B cell (primary cell): Measurements from ENCODE around the gene PYCARD. TPM values are rescaled to one million over a fixed set of nuclear protein-coding genes. Genes with fewer than 3 reads are reported as not detected.
A peak's percentile ranks its signal among the peaks of the same experiment; 100 is the strongest.

Source experiments
- ATAC-seq: fragments of 200-7000 bp; cut with Tn5 transposase; one replicate; pipeline ENCODE4 v1.10.0; 2021; ENCODE audit warnings: low read depth, mild to moderate bottlenecking, moderate number of reproducible peaks, moderate library complexity
- CTCF ChIA-PET: fragments of 350-600 bp; sonication (Branson Sonifier 250); formaldehyde crosslinking; loops from one replicate; lab custom pipeline; 2021; ENCODE audit warnings: antibody characterized with exemption, inconsistent platforms; lab: Charles Lee
- POLR2A ChIA-PET: fragments of 350-600 bp; sonication (Branson Sonifier 250); formaldehyde crosslinking; loops from one replicate; lab custom pipeline; 2021; ENCODE audit warnings: antibody characterized with exemption; lab: Charles Lee
- DNase-seq: peaks from one replicate; pipeline ENCODE4 v3.0.0; 2013
- H2AFZ ChIP-seq: 2 replicates; pipeline ENCODE4 v1.6.1; 2012; ENCODE audit warnings: mild to moderate bottlenecking, low read depth, low read length; ENCODE audit not compliant: insufficient read depth, poor library complexity, severe bottlenecking
- H3K27ac ChIP-seq, 2 donors: 1 replicate in 1 of 2; 2 replicates in 1 of 2; pipeline ENCODE4 v1.5.1; 2012 to 2013; ENCODE audit warnings: low read length in 2 of 2, mild to moderate bottlenecking in 2 of 2, moderate library complexity in 1 of 2
- H3K27me3 ChIP-seq, 4 experiments: fragments of 200-600 bp in 1 of 4; sonication (generic) in 1 of 4; replicated peaks in 1 of 4; 1 replicate in 2 of 4; 2 replicates in 2 of 4; pipeline versions ENCODE4 v1.6.1 to v1.7.0; 2013 to 2016; ENCODE audit warnings: low read length in 3 of 4, mild to moderate bottlenecking in 2 of 4, mixed read lengths in 1 of 4, moderate library complexity in 1 of 4; ENCODE audit not compliant: insufficient read depth in 4 of 4, control insufficient read depth in 3 of 4; ENCODE audit errors: control extremely low read depth in 1 of 4
- H3K36me3 ChIP-seq, 2 experiments: replicated peaks in 1 of 2; 1 replicate in 1 of 2; 2 replicates in 1 of 2; pipeline versions ENCODE4 v1.6.1 to v1.7.1; 2013; ENCODE audit warnings: low read length in 1 of 2; ENCODE audit not compliant: insufficient read depth in 2 of 2, control insufficient read depth in 1 of 2; ENCODE audit errors: control extremely low read depth in 1 of 2, extremely low read depth in 1 of 2
- H3K4me1 ChIP-seq, 2 donors: fragments of 200-600 bp in 1 of 2; sonication (generic) in 1 of 2; 1 replicate in 1 of 2; 2 replicates in 1 of 2; pipeline versions ENCODE4 v1.5.1 to v1.6.1; 2013 to 2017; ENCODE audit warnings: low read length in 2 of 2; ENCODE audit not compliant: control insufficient read depth in 2 of 2, insufficient read depth in 2 of 2
- H3K4me2 ChIP-seq: replicated peaks from 2 replicates; pipeline ENCODE3; 2012; ENCODE audit warnings: mild to moderate bottlenecking, low read depth, low read length; ENCODE audit not compliant: poor library complexity, severe bottlenecking
- H3K4me3 ChIP-seq, 5 experiments: fragments of 200-600 bp in 1 of 5; sonication (generic) in 1 of 5; 1 replicate in 3 of 5; 2 replicates in 2 of 5; pipeline versions ENCODE4 v1.5.1 to v1.7.0; 2011 to 2016; ENCODE audit warnings: low read length in 4 of 5, mild to moderate bottlenecking in 4 of 5, low read depth in 2 of 5, control low read depth in 1 of 5, moderate library complexity in 1 of 5; ENCODE audit not compliant: insufficient read depth in 1 of 5; ENCODE audit errors: control extremely low read depth in 1 of 5, extremely low read depth in 1 of 5
- H3K79me2 ChIP-seq: fragments of 200-600 bp; sonication (generic); one replicate; pipeline ENCODE4 v1.6.0; 2016; ENCODE audit warnings: low read length; ENCODE audit not compliant: control insufficient read depth, insufficient read depth
- H3K9ac ChIP-seq: fragments of 200-600 bp; sonication (generic); 2 replicates; pipeline ENCODE4 v1.6.1; 2017; ENCODE audit warnings: mild to moderate bottlenecking, low read length, moderate library complexity
- H3K9me3 ChIP-seq, 3 donors: one replicate each; pipeline versions ENCODE4 v1.6.1 to v1.7.1; 2013; ENCODE audit warnings: low read length in 2 of 3; ENCODE audit not compliant: control insufficient read depth in 2 of 3, insufficient read depth in 1 of 3; ENCODE audit errors: control extremely low read depth in 1 of 3
- H4K20me1 ChIP-seq: 2 replicates; pipeline ENCODE4 v1.6.0; 2012; ENCODE audit warnings: mild to moderate bottlenecking, low read length; ENCODE audit not compliant: insufficient read depth, control insufficient read depth, poor library complexity, severe bottlenecking
- H3K27ac Mint-ChIP-seq: one replicate; pipeline ENCODE4 v1.8.0; 2021; ENCODE audit warnings: mixed read lengths
- H3K27me3 Mint-ChIP-seq: one replicate; pipeline ENCODE4 v1.8.0; 2021; ENCODE audit warnings: mixed read lengths
- H3K4me1 Mint-ChIP-seq: one replicate; pipeline ENCODE4 v1.8.0; 2021; ENCODE audit warnings: mixed read lengths
- H3K4me3 Mint-ChIP-seq: one replicate; pipeline ENCODE4 v1.8.0; 2021; ENCODE audit warnings: mixed read lengths
- H3K9me3 Mint-ChIP-seq: one replicate; pipeline ENCODE4 v1.8.0; 2022; ENCODE audit warnings: mixed read lengths; ENCODE audit not compliant: insufficient read depth
- CTCF ChIP-seq: fragments of 200-600 bp; IDR thresholded peaks from one replicate; pipeline ENCODE4 v1.8.0; 2022; ENCODE audit warnings: antibody characterized with exemption, mild to moderate bottlenecking
- EZH2 ChIP-seq: IDR thresholded peaks from 2 replicates; pipeline ENCODE4 v1.6.1; 2012; ENCODE audit warnings: borderline replicate concordance, low read depth, mild to moderate bottlenecking, moderate library complexity, low read length; ENCODE audit not compliant: insufficient read depth, poor library complexity, severe bottlenecking
- WGBS: methylation state at CpG from one replicate; pipeline ENCODE4 v1.1.5; 2013; ENCODE audit warnings: missing lambda C conversion rate; ENCODE audit not compliant: insufficient coverage; 5-methylcytosine and 5-hydroxymethylcytosine counted together
- intact Hi-C: fragments of 100-400 bp; cut with micrococcal nuclease; formaldehyde crosslinking; loops from one replicate; pipeline ENCODE4 v1.10.0; 2022
- polyA plus RNA-seq: library from polyadenylated mRNA; depleted of rRNA; stranded (reverse); fragments of >200 nt; gene quantifications from 2 replicates; pipeline ENCODE4 v1.2.3, GENCODE V29; 2012
- total RNA-seq, 2 donors: library from RNA; stranded (reverse); fragments of 120-200 nt in 1 of 2; gene quantifications; 1 replicate in 1 of 2; 2 replicates in 1 of 2; pipeline versions ENCODE4 v1.2.3 to v1.2.4, GENCODE V29; 2013 to 2022

The PYCARD gene
- total and polyA plus RNA-seq, 2 donors (not counting 1 experiment from before 2014, with no cell fraction given) = 35.7 to 72.0 TPM

DNA sequence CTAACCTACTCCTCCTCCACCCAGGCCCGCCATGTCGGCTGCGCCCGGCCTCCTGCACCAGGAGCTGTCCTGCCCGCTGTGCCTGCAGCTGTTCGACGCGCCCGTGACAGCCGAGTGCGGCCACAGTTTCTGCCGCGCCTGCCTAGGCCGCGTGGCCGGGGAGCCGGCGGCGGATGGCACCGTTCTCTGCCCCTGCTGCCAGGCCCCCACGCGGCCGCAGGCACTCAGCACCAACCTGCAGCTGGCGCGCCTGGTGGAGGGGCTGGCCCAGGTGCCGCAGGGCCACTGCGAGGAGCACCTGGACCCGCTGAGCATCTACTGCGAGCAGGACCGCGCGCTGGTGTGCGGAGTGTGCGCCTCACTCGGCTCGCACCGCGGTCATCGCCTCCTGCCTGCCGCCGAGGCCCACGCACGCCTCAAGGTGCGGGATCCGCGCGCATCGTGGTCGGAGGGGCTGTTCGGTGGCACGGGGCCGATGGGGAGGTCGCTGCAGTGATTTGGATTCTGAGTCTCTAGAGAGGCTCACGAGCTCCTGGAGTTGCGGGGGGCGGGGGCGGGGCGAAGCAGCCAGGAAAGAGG is 12.2 kb upstream of the PYCARD start:
- Histone ChIP-seq H3K27me3 (peaks cover 0 to 58% (median 28%) of the 10 kb centered on the region in 4 experiments), H3K79me2 (no peaks in the 10 kb centered on the region), H3K4me2 (peak overlapping the region; percentile 78), H3K4me3 (peak overlapping the region in 4 of 5 experiments; percentile 21 to 56 (median 48)), H3K4me1 (peaks cover 41 to 42% of the 10 kb centered on the region in 2 donors), H3K27ac (no peak overlapping the region), H3K36me3 (no peaks in the 10 kb centered on the region), H3K9me3 (peaks cover 0 to 10% (median 0%) of the 10 kb centered on the region in 3 donors), H3K9ac (peak overlapping the region; percentile 53), H4K20me1 (peaks cover 5% of the 10 kb centered on the region), H2AFZ (peak overlapping the region; percentile 57)
- Mint-ChIP-seq H3K4me1 (peaks cover 42% of the 10 kb centered on the region), H3K27ac (no peak overlapping the region), H3K9me3 (no peaks in the 10 kb centered on the region), H3K27me3 (peaks cover 36% of the 10 kb centered on the region), H3K4me3 (peak overlapping the region; percentile 84)
- ChIA-PET POLR2A (interaction anchor here (0.6 to 2.1 kb wide), 5 partner anchors 11 to 130 kb away, joined by 3 to 21 read pairs (median 5); partner anchors contain the start of gene FUS), CTCF (interaction anchor here (0.5 to 3.9 kb wide), 2 partner anchors 8 to 13 kb away, joined by 3 to 21 read pairs; partner anchors contain the start of gene PYCARD)
- peak; percentile 58 for DNase-seq
- no peak for TF ChIP-seq EZH2
- TF ChIP-seq CTCF = no peak
- intact Hi-C loops = loop anchor here (2.0 kb wide), 1 partner anchor 14 kb away; no protein-coding TSS in a partner anchor
- WGBS = 14% methylated on average over 58 of the region's 58 CpGs
- ATAC-seq = peak; percentile 55
